IMR-90 (cell line): ENCODE data around the gene MROH2A. TPM values are rescaled to one million over a fixed set of nuclear protein-coding genes. Genes with fewer than 3 reads are reported as not detected.

Source experiments
- ATAC-seq: fragments of 200-7000 bp; cut with Tn5 transposase; 2 replicates; pipeline ENCODE4 v1.9.1; 2020; ENCODE audit warnings: low read depth, mild to moderate bottlenecking, moderate library complexity
- BruUV-seq: library from RNA; stranded (reverse); fragments of 400-500 nt; replicated peaks from 2 replicates; lab custom pipeline; 2021; lab: Mats Ljungman, UMichigan
- CTCF ChIA-PET: fragments of 300-600 bp; formaldehyde crosslinking; extraction: SDS; loops from one replicate; lab custom pipeline; 2021; ENCODE audit warnings: antibody characterized with exemption; lab: Yijun Ruan, JAX
- POLR2A ChIA-PET: fragments of 300-600 bp; sonication (Branson Sonifier 250); formaldehyde crosslinking; loops from one replicate; lab custom pipeline; 2022; ENCODE audit warnings: antibody characterized with exemption; ENCODE audit not compliant: unreplicated experiment; lab: Charles Lee
- DNase-seq: peaks from one replicate; pipeline ENCODE4 v3.0.0; 2013
- H2AFZ ChIP-seq: replicated peaks from 2 replicates; pipeline ENCODE3; 2013; ENCODE audit warnings: low read length, mild to moderate bottlenecking; ENCODE audit not compliant: poor library complexity
- H2AK5ac ChIP-seq: 2 replicates; pipeline ENCODE4 v1.6.1; 2013; ENCODE audit warnings: low read depth, low read length, inconsistent platforms
- H2AK9ac ChIP-seq: replicated peaks from 2 replicates; pipeline ENCODE3; 2013; ENCODE audit warnings: mild to moderate bottlenecking, low read depth, low read length, moderate library complexity; ENCODE audit not compliant: poor library complexity
- H2BK120ac ChIP-seq: 2 replicates; pipeline ENCODE4 v1.6.1; 2013; ENCODE audit warnings: low read depth, low read length, inconsistent platforms
- H2BK15ac ChIP-seq: 3 replicates; pipeline ENCODE4 v1.6.1; 2013; ENCODE audit warnings: low read depth, low read length, inconsistent platforms
- H2BK20ac ChIP-seq: 2 replicates; pipeline ENCODE4 v1.6.1; 2013; ENCODE audit warnings: low read depth, mild to moderate bottlenecking, inconsistent platforms, low read length, moderate library complexity
- H2BK5ac ChIP-seq: 2 replicates; pipeline ENCODE4 v1.6.1; 2013; ENCODE audit warnings: mild to moderate bottlenecking, low read depth, low read length, inconsistent platforms; ENCODE audit not compliant: poor library complexity, severe bottlenecking
- H3K14ac ChIP-seq: replicated peaks from 2 replicates; pipeline ENCODE4 v1.6.1; 2013; ENCODE audit warnings: low read depth, low read length, inconsistent platforms
- H3K18ac ChIP-seq: 2 replicates; pipeline ENCODE4 v1.6.1; 2013; ENCODE audit warnings: low read depth, low read length, control low read depth
- H3K23ac ChIP-seq: 2 replicates; pipeline ENCODE4 v1.6.1; 2013; ENCODE audit warnings: low read depth, low read length, inconsistent platforms
- H3K27ac ChIP-seq: 2 replicates; pipeline ENCODE4 v1.5.1; 2013; ENCODE audit warnings: mild to moderate bottlenecking, control low read depth, low read length; ENCODE audit not compliant: insufficient read depth
- H3K27me3 ChIP-seq: 2 replicates; pipeline ENCODE4 v1.6.1; 2013; ENCODE audit warnings: low read length; ENCODE audit not compliant: control insufficient read depth, insufficient read depth
- H3K36me3 ChIP-seq: 2 replicates; pipeline ENCODE4 v1.6.1; 2013; ENCODE audit warnings: low read length, mixed read lengths; ENCODE audit not compliant: control insufficient read depth, insufficient read depth
- H3K4ac ChIP-seq: 2 replicates; pipeline ENCODE4 v1.6.1; 2013; ENCODE audit warnings: low read depth, low read length, inconsistent platforms
- H3K4me1 ChIP-seq: 2 replicates; pipeline ENCODE4 v1.6.1; 2013; ENCODE audit warnings: low read length, mixed read lengths; ENCODE audit not compliant: control insufficient read depth, insufficient read depth
- H3K4me2 ChIP-seq: 2 replicates; pipeline ENCODE4 v1.6.1; 2013; ENCODE audit warnings: low read depth, mild to moderate bottlenecking, control low read depth, low read length, moderate library complexity
- H3K4me3 ChIP-seq: 2 replicates; pipeline ENCODE4 v1.5.1; 2013; ENCODE audit warnings: low read depth, mild to moderate bottlenecking, control low read depth, low read length, moderate library complexity; ENCODE audit not compliant: insufficient read depth
- H3K56ac ChIP-seq: 2 replicates; pipeline ENCODE4 v1.6.1; 2013; ENCODE audit warnings: low read length, inconsistent platforms; ENCODE audit not compliant: insufficient read depth; ENCODE audit errors: extremely low read depth
- H3K79me1 ChIP-seq, 2 experiments: 2 replicates each; pipeline ENCODE4 v1.6.1; 2013; ENCODE audit warnings: low read length in 2 of 2, inconsistent platforms in 1 of 2, low read depth in 1 of 2
- H3K9ac ChIP-seq: 2 replicates; pipeline ENCODE4 v1.6.1; 2013; ENCODE audit warnings: low read depth, low read length, control low read depth
- H3K9me1 ChIP-seq: 2 replicates; pipeline ENCODE4 v1.6.1; 2013; ENCODE audit warnings: low read length, inconsistent platforms; ENCODE audit not compliant: insufficient read depth
- H3K9me3 ChIP-seq: 2 replicates; pipeline ENCODE4 v1.6.1; 2013; ENCODE audit warnings: low read length; ENCODE audit not compliant: control insufficient read depth, insufficient read depth
- H4K20me1 ChIP-seq: 2 replicates; pipeline ENCODE4 v1.6.1; 2013; ENCODE audit warnings: low read length, inconsistent platforms; ENCODE audit not compliant: insufficient read depth
- H4K5ac ChIP-seq: 2 replicates; pipeline ENCODE4 v1.6.1; 2013; ENCODE audit warnings: mild to moderate bottlenecking, low read depth, low read length, control low read depth
- H4K8ac ChIP-seq, 2 experiments: 2 replicates each; pipeline ENCODE4 v1.6.1; 2013; ENCODE audit warnings: low read depth in 2 of 2, low read length in 2 of 2, control low read depth in 1 of 2, inconsistent platforms in 1 of 2
- H4K91ac ChIP-seq: 2 replicates; pipeline ENCODE4 v1.6.1; 2013; ENCODE audit warnings: low read depth, low read length, inconsistent platforms; ENCODE audit not compliant: insufficient read depth
- RAD21 ChIP-seq: IDR thresholded peaks from 2 replicates; pipeline ENCODE4 v1.6.1; 2012; ENCODE audit warnings: low read length, improper control_type of control experiment
- WGBS, 2 experiments: methylation state at CpG; one replicate each; pipeline versions ENCODE4 v1.1.5 to v1.1.7; 2013; ENCODE audit warnings: missing lambda C conversion rate in 2 of 2; ENCODE audit not compliant: insufficient read length in 1 of 2; ENCODE audit errors: extremely low coverage in 2 of 2; 5-methylcytosine and 5-hydroxymethylcytosine counted together
- dilution Hi-C: fragments of 300-500 bp; cut with HindIII; formaldehyde crosslinking; loops from one replicate; pipeline ENCODE4 v1.14.3; 2018; ENCODE audit warnings: low sequenced_read_pairs; ENCODE audit not compliant: unreplicated experiment
- in situ Hi-C: fragments of 300-500 bp; cut with MboI; formaldehyde crosslinking; loops from 3 replicates; pipeline ENCODE4 v1.14.3; 2019; ENCODE audit warnings: low sequenced_read_pairs, inconsistent platforms, mixed read lengths
- intact Hi-C: fragments of 100-400 bp; cut with micrococcal nuclease; formaldehyde crosslinking; loops from 2 replicates; pipeline ENCODE4 v1.10.0; 2022
- polyA plus RNA-seq, 3 experiments: library from polyadenylated mRNA; depleted of rRNA; stranded (reverse); fragments of >200 nt; gene quantifications; 2 replicates each; pipeline ENCODE4 v1.2.3, GENCODE V29; 2012; ENCODE audit warnings: low replicate concordance in 1 of 3
- total RNA-seq: library from RNA; depleted of rRNA; stranded (reverse); fragments of >200 nt; gene quantifications from 2 replicates; pipeline ENCODE4 v1.2.3, GENCODE V29; 2012
- TF ChIP-seq, protein P1 (sequence below): conservative IDR thresholded peaks from 2 replicates; pipeline ENCODE4 v1.5.1; 2012; ENCODE audit warnings: mild to moderate bottlenecking, low read depth, low read length, improper control_type of control experiment

Gene MROH2A
- total and polyA plus RNA-seq, 2 of the 4 experiments (the other 2 are of a cell fraction): not detected

DNA sequence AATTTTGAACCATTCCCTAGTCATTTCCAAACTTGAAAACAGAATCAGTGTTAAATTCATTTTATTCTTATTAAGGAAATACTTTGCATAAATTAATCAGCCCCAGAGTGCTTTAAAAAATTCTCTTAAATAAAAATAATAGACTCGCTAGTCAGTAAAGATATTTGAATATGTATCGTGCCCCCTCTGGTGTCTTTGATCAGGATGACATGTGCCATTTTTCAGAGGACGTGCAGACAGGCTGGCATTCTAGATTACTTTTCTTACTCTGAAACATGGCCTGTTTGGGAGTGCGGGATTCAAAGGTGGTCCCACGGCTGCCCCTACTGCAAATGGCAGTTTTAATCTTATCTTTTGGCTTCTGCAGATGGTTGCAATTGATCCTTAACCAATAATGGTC lies 5.5 kb upstream of the MROH2A start:
- Histone ChIP-seq H2BK120ac (no peak overlapping the region), H4K20me1 (no peaks in the 10 kb centered on the region), H2AK9ac (no peak overlapping the region), H3K27ac (no peak overlapping the region), H4K8ac (no peak overlapping the region), H2BK20ac (no peak overlapping the region), H3K56ac (no peak overlapping the region), H2AFZ (no peak overlapping the region), H3K4me3 (no peak overlapping the region), H3K27me3 (no peaks in the 10 kb centered on the region), H3K4ac (no peak overlapping the region), H2BK5ac (no peak overlapping the region), H4K91ac (no peak overlapping the region), H3K14ac (no peak overlapping the region), H2BK15ac (no peak overlapping the region), H3K9ac (no peak overlapping the region), H4K5ac (no peak overlapping the region), H3K79me1 (no peaks in the 10 kb centered on the region), H2AK5ac (no peak overlapping the region), H3K23ac (no peak overlapping the region), H3K9me1 (no peaks in the 10 kb centered on the region), H3K36me3 (no peaks in the 10 kb centered on the region), H3K4me2 (no peak overlapping the region), H3K9me3 (peaks cover 3% of the 10 kb centered on the region; the same call in 1 of the 2 replicates), H3K4me1 (no peaks in the 10 kb centered on the region), H3K18ac (no peak overlapping the region)
- WGBS, 2 experiments: 100% methylated on average over 1 of the region's 5 CpGs; no CpG with 5 or more reads in 1 of the 2 experiments
- ChIA-PET CTCF (interaction anchor here (0.8 kb wide), 1 partner anchor 62 kb away, joined by 3 read pairs; no protein-coding TSS in a partner anchor), POLR2A (no interaction called here)
- in situ Hi-C loops (no loop called here), intact Hi-C loops (no loop called here), dilution Hi-C loops (no loop called here)
- TF ChIP-seq, protein P1, sequence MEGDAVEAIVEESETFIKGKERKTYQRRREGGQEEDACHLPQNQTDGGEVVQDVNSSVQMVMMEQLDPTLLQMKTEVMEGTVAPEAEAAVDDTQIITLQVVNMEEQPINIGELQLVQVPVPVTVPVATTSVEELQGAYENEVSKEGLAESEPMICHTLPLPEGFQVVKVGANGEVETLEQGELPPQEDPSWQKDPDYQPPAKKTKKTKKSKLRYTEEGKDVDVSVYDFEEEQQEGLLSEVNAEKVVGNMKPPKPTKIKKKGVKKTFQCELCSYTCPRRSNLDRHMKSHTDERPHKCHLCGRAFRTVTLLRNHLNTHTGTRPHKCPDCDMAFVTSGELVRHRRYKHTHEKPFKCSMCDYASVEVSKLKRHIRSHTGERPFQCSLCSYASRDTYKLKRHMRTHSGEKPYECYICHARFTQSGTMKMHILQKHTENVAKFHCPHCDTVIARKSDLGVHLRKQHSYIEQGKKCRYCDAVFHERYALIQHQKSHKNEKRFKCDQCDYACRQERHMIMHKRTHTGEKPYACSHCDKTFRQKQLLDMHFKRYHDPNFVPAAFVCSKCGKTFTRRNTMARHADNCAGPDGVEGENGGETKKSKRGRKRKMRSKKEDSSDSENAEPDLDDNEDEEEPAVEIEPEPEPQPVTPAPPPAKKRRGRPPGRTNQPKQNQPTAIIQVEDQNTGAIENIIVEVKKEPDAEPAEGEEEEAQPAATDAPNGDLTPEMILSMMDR: 0 out of 2 replicates have a peak, but pooled peaks have one; percentile 20
- TF ChIP-seq RAD21: no peak
- DNase-seq: no peak
- no TSS peak for BruUV-seq
- no peak for ATAC-seq
